NOMO-1 (cell line): ENCODE results near the gene CAPN5.
"Not testable (repeated sequence)": the region's sequence is repeated elsewhere in the genome, so short reads cannot be mapped to it uniquely, and the experiment has no call there.

ENCODE experiments used
- DNase-seq, 2 experiments: peaks; one replicate each; lab custom pipeline; 2025; ENCODE audit not compliant: unreplicated experiment in 2 of 2; lab: John Stamatoyannopoulos, UW

Gene CAPN5

GRCh38 chr11:77042111-77042726 lies 24.6 kb upstream of the CAPN5 start:
- DNase-seq: no peak

- DNase-seq: no peak
These were observed 22.4 kb upstream of the CAPN5 start for GRCh38 chr11:77044356-77044755.

- DNase-seq: no peak
These were observed 21.9 kb upstream of the CAPN5 start for GRCh38 chr11:77044886-77045285.

- no peak for DNase-seq
These were observed 20.7 kb upstream of the CAPN5 start for GRCh38 chr11:77046060-77046501.

- DNase-seq: peak; percentile 72 to 89
These were observed 19.5 kb upstream of the CAPN5 start for GRCh38 chr11:77047007-77047927.

- not testable (repeated sequence) for DNase-seq
These were observed 18.8 kb upstream of the CAPN5 start for GRCh38 chr11:77047928-77048446.

- no peak for DNase-seq
These were observed 17.7 kb upstream of the CAPN5 start for GRCh38 chr11:77049026-77049425.

GRCh38 chr11:77051511-77051910 lies 15.3 kb upstream of the CAPN5 start:
- no peak for DNase-seq

GRCh38 chr11:77052518-77052917 lies 14.3 kb upstream of the CAPN5 start:
- DNase-seq: no peak

- DNase-seq: no peak
These were observed 13.4 kb upstream of the CAPN5 start for GRCh38 chr11:77053217-77054015.

GRCh38 chr11:77054084-77054483 lies 12.7 kb upstream of the CAPN5 start:
- DNase-seq: no peak

- no peak for DNase-seq
These were observed 11.6 kb upstream of the CAPN5 start for GRCh38 chr11:77055101-77055561.

- DNase-seq: no peak
These were observed 10.9 kb upstream of the CAPN5 start for GRCh38 chr11:77055913-77056312.

GRCh38 chr11:77056814-77057402 lies 9.9 kb upstream of the CAPN5 start:
- DNase-seq: no peak

GRCh38 chr11:77057938-77058474 lies 8.8 kb upstream of the CAPN5 start:
- no peak for DNase-seq

GRCh38 chr11:77058900-77059299 lies 7.9 kb upstream of the CAPN5 start:
- DNase-seq: no peak

GRCh38 chr11:77059806-77060205 lies 7.0 kb upstream of the CAPN5 start:
- no peak for DNase-seq

- no peak for DNase-seq
These were observed 6.5 kb upstream of the CAPN5 start for GRCh38 chr11:77060234-77060633.

GRCh38 chr11:77061258-77061657 lies 5.5 kb upstream of the CAPN5 start:
- DNase-seq: not testable (repeated sequence)

GRCh38 chr11:77062924-77063323 lies 3.8 kb upstream of the CAPN5 start:
- DNase-seq: no peak
